ENCODE data around the gene DHRS3.

DNA sequence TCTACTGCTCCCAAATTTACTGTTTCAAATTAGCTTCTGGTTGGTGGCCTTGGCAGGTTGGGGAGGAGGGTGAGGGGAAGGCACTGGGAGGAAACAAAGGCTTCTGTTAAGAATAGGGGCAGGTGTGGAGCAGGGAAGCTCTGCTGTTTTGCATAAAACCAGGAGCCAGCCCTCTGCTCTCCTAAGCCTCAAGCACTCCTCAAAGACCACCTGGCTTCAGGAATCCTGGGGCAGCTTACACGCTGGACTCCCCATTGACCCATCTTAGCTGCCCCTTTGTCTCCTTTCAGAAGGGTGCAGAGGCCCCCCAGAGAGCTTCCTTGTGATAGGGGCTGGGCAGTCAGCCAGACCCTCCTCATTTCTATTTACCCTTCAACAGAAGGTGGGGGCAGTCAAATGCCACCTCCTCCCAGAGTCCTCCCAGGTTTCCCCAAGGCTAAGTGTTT, 11.5 kb upstream of the DHRS3 start:
- TF ChIP-seq, protein P1, sequence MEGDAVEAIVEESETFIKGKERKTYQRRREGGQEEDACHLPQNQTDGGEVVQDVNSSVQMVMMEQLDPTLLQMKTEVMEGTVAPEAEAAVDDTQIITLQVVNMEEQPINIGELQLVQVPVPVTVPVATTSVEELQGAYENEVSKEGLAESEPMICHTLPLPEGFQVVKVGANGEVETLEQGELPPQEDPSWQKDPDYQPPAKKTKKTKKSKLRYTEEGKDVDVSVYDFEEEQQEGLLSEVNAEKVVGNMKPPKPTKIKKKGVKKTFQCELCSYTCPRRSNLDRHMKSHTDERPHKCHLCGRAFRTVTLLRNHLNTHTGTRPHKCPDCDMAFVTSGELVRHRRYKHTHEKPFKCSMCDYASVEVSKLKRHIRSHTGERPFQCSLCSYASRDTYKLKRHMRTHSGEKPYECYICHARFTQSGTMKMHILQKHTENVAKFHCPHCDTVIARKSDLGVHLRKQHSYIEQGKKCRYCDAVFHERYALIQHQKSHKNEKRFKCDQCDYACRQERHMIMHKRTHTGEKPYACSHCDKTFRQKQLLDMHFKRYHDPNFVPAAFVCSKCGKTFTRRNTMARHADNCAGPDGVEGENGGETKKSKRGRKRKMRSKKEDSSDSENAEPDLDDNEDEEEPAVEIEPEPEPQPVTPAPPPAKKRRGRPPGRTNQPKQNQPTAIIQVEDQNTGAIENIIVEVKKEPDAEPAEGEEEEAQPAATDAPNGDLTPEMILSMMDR (IDR thresholded peaks at IDR 0.05; ENCODE audit: insufficient read depth, low read length, poor library complexity, severe bottlenecking), result no peak
- no peak for TF ChIP-seq EZH2phosphoT487 (conservative IDR thresholded peaks at IDR 0.05; ENCODE audit: low read length)
